ENCODE measurements around the gene CNMD. TPM values are rescaled to one million over a fixed set of nuclear protein-coding genes. Genes with fewer than 3 reads are reported as not detected.

CNMD gene
- polyA plus RNA-seq, 3 donors, result not detected

DNA sequence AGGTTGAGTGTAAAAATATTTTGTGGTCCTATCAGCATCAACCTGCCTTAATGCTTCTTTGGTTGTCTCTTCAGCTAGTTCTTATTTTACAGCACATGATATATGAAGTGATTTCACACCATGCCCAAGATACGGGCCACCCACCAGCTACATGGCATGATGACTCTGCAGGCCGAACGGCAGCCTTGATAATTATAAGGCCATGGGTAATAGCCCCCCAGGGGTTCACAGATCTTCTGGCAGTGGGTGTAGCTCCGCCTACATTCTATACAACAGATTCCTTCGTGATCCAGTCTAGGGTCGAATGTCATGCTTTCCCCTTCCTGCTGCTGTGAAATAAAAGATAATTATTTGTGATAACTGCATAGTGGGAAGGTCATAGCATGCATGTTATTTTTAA is 36.1 kb downstream of the CNMD start:
- Histone ChIP-seq H3K27me3 (ENCODE audit: control insufficient read depth in 2 of 2, insufficient read depth in 2 of 2, low read length in 2 of 2) (no peaks in the 10 kb centered on the region), H3K27ac (ENCODE audit: low read depth in 1 of 2, low read length in 2 of 2) (no peak overlapping the region), H3K4me3 (replicated peaks in 1 of 3; ENCODE audit: low read depth in 2 of 3, low read length in 3 of 3) (no peak overlapping the region), H4K20me1 (ENCODE audit: insufficient read depth, low read length) (no peaks in the 10 kb centered on the region), H3K79me2 (ENCODE audit: insufficient read depth, low read length) (no peaks in the 10 kb centered on the region), H2AFZ (ENCODE audit: insufficient read depth, low read depth, low read length, poor library complexity, severe bottlenecking) (no peak overlapping the region), H3K36me3 (replicated peaks in 1 of 2; ENCODE audit: control insufficient read depth in 1 of 2, insufficient read depth in 2 of 2, low read length in 2 of 2) (no peaks in the 10 kb centered on the region), H3K4me1 (ENCODE audit: control insufficient read depth in 1 of 2, insufficient read depth in 2 of 2, low read length in 2 of 2) (peaks cover 0 to 4% of the 10 kb centered on the region in 2 donors), H3K4me2 (replicated peaks; ENCODE audit: extremely low read depth, low read length, poor library complexity, severe bottlenecking) (no peak overlapping the region), H3K9me3 (replicated peaks in 1 of 2; ENCODE audit: control insufficient read depth in 1 of 2, insufficient read depth in 1 of 2, low read length in 2 of 2) (no peaks in the 10 kb centered on the region), H3K9ac (ENCODE audit: insufficient read depth, low read length, poor library complexity, severe bottlenecking) (no peak overlapping the region)
- TF ChIP-seq, protein P1, sequence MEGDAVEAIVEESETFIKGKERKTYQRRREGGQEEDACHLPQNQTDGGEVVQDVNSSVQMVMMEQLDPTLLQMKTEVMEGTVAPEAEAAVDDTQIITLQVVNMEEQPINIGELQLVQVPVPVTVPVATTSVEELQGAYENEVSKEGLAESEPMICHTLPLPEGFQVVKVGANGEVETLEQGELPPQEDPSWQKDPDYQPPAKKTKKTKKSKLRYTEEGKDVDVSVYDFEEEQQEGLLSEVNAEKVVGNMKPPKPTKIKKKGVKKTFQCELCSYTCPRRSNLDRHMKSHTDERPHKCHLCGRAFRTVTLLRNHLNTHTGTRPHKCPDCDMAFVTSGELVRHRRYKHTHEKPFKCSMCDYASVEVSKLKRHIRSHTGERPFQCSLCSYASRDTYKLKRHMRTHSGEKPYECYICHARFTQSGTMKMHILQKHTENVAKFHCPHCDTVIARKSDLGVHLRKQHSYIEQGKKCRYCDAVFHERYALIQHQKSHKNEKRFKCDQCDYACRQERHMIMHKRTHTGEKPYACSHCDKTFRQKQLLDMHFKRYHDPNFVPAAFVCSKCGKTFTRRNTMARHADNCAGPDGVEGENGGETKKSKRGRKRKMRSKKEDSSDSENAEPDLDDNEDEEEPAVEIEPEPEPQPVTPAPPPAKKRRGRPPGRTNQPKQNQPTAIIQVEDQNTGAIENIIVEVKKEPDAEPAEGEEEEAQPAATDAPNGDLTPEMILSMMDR (IDR thresholded peaks at IDR 0.05), result no peak
- 81% methylated on average over 2 of the region's 6 CpGs for WGBS (ENCODE audit: insufficient coverage)
- H3K4me1 Mint-ChIP-seq, result peaks cover 12% of the 10 kb centered on the region
- H3K27ac Mint-ChIP-seq, result no peak overlapping the region
- no peak for DNase-seq
- peaks cover 10 to 12% of the 10 kb centered on the region in 2 donors for H3K36me3 Mint-ChIP-seq
- H3K9me3 Mint-ChIP-seq, result no peaks in the 10 kb centered on the region
- no peak overlapping the region for H3K4me3 Mint-ChIP-seq
- H3K27me3 Mint-ChIP-seq (ENCODE audit: low read depth in 3 of 3), result peaks cover 0 to 2% (median 0%) of the 10 kb centered on the region in 3 donors
- intact Hi-C loops (cut with micrococcal nuclease), result no loop called here

DNA sequence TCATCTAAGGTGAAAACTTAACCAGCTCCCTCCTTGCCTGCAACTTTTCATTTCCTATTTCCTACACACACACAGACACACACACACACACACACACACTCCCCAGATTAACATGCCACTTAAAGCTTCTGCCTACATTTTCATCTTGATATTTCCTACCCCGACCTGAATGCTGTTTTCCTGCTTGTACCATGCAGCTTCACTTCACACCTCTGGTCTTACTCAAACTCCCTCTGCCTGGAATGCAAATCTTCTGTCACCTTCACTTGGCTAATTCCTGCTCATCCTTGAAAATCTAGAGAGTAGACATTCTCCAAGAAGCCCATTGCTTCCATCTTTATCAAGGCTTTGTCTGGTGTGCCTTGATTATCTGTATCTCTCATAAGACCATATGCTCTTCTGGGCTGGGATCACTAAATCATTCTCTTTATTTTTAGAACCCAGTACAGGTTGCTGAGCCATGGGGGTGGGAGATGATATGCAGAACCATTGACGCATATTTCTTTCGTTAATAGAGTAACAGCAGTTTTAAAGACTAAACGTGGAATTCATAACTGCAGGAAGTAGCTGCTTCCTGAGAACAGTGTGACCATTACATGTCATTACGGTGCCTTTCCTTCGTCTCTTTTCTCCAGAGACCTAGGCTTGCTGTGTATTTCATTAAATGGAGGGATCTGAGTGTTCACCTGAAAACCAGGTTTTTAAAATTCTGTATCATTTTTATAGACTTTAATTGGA is 37.7 kb downstream of the CNMD start:
- no peaks in the 10 kb centered on the region for H3K9me3 ChIP-seq (replicated peaks in 1 of 2; ENCODE audit: control insufficient read depth in 1 of 2, insufficient read depth in 1 of 2, low read length in 2 of 2)
- no peak overlapping the region for H3K4me2 ChIP-seq (replicated peaks; ENCODE audit: extremely low read depth, low read length, poor library complexity, severe bottlenecking)
- no peak overlapping the region for H2AFZ ChIP-seq (ENCODE audit: insufficient read depth, low read depth, low read length, poor library complexity, severe bottlenecking)
- no peak overlapping the region for H3K27ac ChIP-seq (ENCODE audit: low read depth in 1 of 2, low read length in 2 of 2)
- no peaks in the 10 kb centered on the region for H3K9me3 Mint-ChIP-seq
- peaks cover 15 to 18% of the 10 kb centered on the region in 2 donors for H3K36me3 Mint-ChIP-seq
- H4K20me1 ChIP-seq (ENCODE audit: insufficient read depth, low read length), result no peaks in the 10 kb centered on the region
- TF ChIP-seq, protein P1 (IDR thresholded peaks at IDR 0.05), result no peak
- no peaks in the 10 kb centered on the region for H3K27me3 ChIP-seq (ENCODE audit: control insufficient read depth in 2 of 2, insufficient read depth in 2 of 2, low read length in 2 of 2)
- H3K27me3 Mint-ChIP-seq (ENCODE audit: low read depth in 3 of 3), result peaks cover 0 to 2% (median 0%) of the 10 kb centered on the region in 3 donors
- H3K4me3 ChIP-seq (replicated peaks in 1 of 3; ENCODE audit: low read depth in 2 of 3, low read length in 3 of 3), result no peak overlapping the region
- intact Hi-C loops (cut with micrococcal nuclease), result no loop called here
- DNase-seq, result no peak
- WGBS (ENCODE audit: insufficient coverage), result 10% methylated on average over 6 of the region's 6 CpGs
- H3K9ac ChIP-seq (ENCODE audit: insufficient read depth, low read length, poor library complexity, severe bottlenecking), result no peak overlapping the region
- no peaks in the 10 kb centered on the region for H3K79me2 ChIP-seq (ENCODE audit: insufficient read depth, low read length)
- peaks cover 0 to 4% of the 10 kb centered on the region in 2 donors for H3K4me1 ChIP-seq (ENCODE audit: control insufficient read depth in 1 of 2, insufficient read depth in 2 of 2, low read length in 2 of 2)
- no peak overlapping the region for H3K27ac Mint-ChIP-seq
- no peak overlapping the region for H3K4me3 Mint-ChIP-seq
- peaks cover 12% of the 10 kb centered on the region for H3K4me1 Mint-ChIP-seq
- peaks cover 0 to 9% of the 10 kb centered on the region in 2 donors for H3K36me3 ChIP-seq (replicated peaks in 1 of 2; ENCODE audit: control insufficient read depth in 1 of 2, insufficient read depth in 2 of 2, low read length in 2 of 2)
